Peyer's patch (tissue), 4 donors: ENCODE measurements around the gene ZFP1.

Source experiments
- CTCF ChIP-seq, 6 experiments: fragments of 450-650 bp in 4 of 6; fragments of 200-600 bp in 2 of 6; sonication (generic) in 1 of 6; IDR thresholded peaks; one replicate each; pipeline ENCODE4 v1.5.1; 2017 to 2019; ENCODE audit warnings: antibody characterized with exemption in 6 of 6, mild to moderate bottlenecking in 3 of 6, moderate library complexity in 1 of 6
- POLR2A ChIP-seq, 2 donors: fragments of 450-650 bp; IDR thresholded peaks; one replicate each; pipeline ENCODE4 v1.5.1; 2017; ENCODE audit warnings: antibody characterized with exemption in 2 of 2, mild to moderate bottlenecking in 2 of 2, moderate library complexity in 2 of 2

GRCh38 chr16:75122609-75123008, 25.7 kb upstream of the ZFP1 start:
- no peak for TF ChIP-seq CTCF (IDR thresholded peaks at IDR 0.05)
- no peak for TF ChIP-seq POLR2A (IDR thresholded peaks at IDR 0.05)
